Bone marrow (tissue), 2 donors: Measurements from ENCODE around the gene KANSL1.

Experiments
- DNase-seq, 2 donors: peaks; one replicate each; lab custom pipeline; 2025; lab: John Stamatoyannopoulos, UW

The KANSL1 gene

GRCh38 chr17:46140645-46141197, 52.5 kb downstream of the KANSL1 start:
- no peak for DNase-seq

- DNase-seq: peak in 1 of 2 donors; percentile 43
Observed at GRCh38 chr17:46139432-46140210, 53.6 kb downstream of the KANSL1 start.

DNA sequence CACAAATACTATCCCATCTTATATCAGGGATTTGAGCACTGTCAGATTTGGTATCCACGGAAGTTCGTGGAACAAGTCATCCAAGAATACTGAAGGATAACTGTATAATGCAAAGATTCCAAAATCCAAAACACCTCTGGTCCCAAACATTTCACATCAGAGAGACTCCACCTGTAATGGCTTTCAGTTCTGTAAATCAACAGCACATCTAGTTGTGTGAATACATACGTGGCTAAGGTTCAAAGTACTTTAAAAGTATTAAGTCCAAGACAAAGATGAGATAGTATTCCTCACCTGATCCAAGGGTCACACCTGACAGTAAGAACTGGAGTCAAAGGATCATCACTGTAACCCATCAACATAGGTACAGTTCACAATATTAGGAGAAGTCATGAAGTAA, 54.8 kb downstream of the KANSL1 start:
- DNase-seq: no peak

DNA sequence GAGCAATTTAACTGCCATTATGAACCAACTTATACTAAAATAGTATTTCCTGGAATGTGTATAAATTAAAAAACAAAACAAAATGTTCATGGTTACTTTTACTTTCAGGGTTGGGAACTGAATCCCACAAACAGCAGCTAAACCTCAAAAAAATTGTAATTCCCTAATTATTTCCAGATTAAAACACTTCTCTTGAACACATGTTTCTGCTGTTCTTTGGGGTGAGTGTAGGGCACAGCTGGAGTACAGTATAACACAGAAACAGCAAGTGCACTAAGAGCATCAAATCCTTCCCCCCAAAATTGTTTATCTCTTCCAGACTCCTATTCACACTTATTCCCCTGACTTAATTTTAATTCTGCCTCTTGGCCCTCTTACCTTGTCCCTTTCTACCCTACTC, 56.4 kb downstream of the KANSL1 start:
- no peak for DNase-seq

GRCh38 chr17:46135879-46136563, 57.2 kb downstream of the KANSL1 start:
- DNase-seq: no peak

- DNase-seq: no peak
Observed at GRCh38 chr17:46135126-46135812, 58.0 kb downstream of the KANSL1 start.

DNA sequence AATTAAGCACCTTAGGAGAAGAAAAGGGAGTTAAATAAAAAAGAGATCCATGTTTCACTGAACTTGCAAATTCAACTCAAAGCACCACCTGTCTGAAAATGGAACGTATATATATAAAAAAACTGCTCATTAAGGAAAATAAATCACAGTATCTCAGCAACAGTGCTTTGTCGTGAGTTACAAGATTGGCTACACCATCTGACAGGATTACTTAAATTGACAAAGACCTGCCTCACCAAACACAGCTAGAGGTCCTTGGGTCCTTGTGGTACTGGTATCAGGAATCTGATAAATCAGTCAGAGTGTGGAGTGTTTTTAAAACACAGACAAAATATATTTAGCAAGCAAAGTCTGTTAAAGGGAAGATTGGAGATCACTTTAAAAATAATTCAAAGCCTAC, 63.9 kb downstream of the KANSL1 start:
- DNase-seq: no peak

GRCh38 chr17:46128453-46128852, 64.8 kb downstream of the KANSL1 start:
- DNase-seq: no peak

DNA sequence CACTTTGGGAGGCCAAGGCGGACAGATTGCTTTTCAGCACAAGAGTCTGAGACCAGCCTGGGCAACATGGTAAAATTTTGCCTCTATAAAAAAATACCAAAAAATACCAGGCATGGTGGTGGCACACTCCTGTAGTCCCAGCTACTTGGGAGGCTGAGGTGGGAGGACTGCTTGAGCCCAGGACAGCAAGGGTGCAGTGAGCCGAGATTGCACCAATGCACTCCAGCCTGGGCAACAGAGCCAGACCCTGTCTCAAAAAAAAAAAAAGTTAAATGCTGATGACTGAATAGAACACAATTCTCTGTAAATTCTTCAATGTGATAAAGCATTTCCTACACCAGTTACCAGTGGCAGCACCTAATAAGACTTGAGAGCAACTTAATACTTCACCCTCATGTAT, 65.7 kb downstream of the KANSL1 start:
- no peak for DNase-seq

- no peak for DNase-seq
Observed at GRCh38 chr17:46126840-46127239, 66.4 kb downstream of the KANSL1 start.

DNA sequence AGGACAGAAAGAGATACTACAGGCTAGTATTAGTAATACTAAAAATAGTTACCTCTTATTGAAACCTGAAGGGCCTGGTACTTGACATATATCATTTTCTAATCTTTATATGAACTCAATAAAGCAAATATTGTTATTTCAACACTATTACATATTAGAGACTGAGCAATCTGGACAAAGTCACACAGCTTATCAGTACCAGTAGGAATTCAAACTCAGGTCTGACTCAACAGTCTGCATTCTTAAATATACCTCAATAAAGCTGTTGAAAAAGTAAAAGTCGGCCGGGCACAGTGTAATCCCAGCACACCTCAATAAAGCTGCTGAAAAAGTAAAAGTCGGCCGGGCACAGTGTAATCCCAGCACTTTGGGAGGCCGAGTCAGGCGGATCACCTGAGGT, 67.4 kb downstream of the KANSL1 start:
- DNase-seq: no peak

GRCh38 chr17:46124695-46125592, 68.3 kb downstream of the KANSL1 start:
- DNase-seq: no peak

GRCh38 chr17:46123607-46124006, 69.6 kb downstream of the KANSL1 start:
- DNase-seq: no peak

GRCh38 chr17:46122486-46122871, 70.8 kb downstream of the KANSL1 start:
- no peak for DNase-seq

DNA sequence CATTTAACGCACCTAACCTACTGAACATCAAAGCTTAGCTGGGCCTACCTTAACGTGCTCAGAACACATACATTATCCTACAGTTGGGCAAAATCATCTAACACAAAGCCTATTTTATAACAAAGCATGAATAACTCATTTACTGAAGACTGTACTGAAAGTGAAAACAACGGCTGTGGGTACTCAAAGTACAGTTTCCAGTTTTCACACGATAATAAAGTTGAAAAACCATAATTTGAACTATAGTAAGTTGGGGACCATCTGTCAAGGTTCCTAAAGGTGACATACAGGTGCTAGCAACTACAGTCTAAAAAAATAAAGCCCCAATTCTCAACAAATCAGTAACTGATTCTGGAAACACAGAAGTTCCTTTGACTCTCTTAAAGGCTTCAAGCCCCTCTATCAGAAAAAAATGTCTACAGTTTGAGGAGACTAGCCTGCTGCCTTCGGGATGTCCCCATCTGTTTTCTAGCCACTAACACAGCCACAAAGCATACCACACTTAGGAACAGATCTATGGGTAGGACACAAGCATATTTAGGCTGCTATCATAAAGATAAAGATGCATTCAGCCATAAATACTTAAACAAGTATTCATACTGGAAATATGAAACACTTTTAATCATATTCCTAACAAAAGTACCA, 71.3 kb downstream of the KANSL1 start:
- DNase-seq: no peak

- no peak for DNase-seq
Observed at GRCh38 chr17:46121165-46121764, 72.0 kb downstream of the KANSL1 start.

DNA sequence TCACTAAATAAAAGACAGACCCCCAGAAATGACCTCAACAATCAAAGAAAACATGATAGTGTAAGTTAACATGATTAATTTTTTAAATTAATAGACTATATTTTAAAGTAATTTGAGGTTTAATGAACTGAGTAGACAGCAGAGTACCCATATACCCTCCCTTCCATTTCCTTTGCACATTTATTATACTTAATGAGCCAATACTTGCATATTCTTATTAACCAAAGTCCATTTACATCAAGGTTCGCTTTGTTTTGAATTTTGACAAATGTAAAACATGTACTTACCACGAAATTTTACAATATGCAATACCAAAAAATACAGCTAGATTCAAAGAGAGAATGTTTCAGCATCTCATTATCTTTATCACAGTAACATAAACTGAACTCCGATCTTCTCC, 72.7 kb downstream of the KANSL1 start:
- no peak for DNase-seq

GRCh38 chr17:46120078-46120477, 73.2 kb downstream of the KANSL1 start:
- DNase-seq: no peak

- DNase-seq: no peak
Observed at GRCh38 chr17:46118964-46119363, 74.3 kb downstream of the KANSL1 start.

GRCh38 chr17:46117850-46118696, 75.2 kb downstream of the KANSL1 start:
- no peak for DNase-seq
